HEK293 (cell line): ENCODE data around the gene SMIM38.

ENCODE experiments used
- CTCF ChIP-seq: fragments of 450-650 bp; formaldehyde crosslinking; IDR thresholded peaks from 2 replicates; pipeline ENCODE4 v1.5.1; 2016; ENCODE audit warnings: missing biosample characterization, missing genetic modification characterization
- ZNF211 ChIP-seq: fragments of 450-650 bp; formaldehyde crosslinking; IDR thresholded peaks from 2 replicates; pipeline ENCODE4 v1.5.1; 2016; ENCODE audit warnings: low read depth, missing biosample characterization, missing genetic modification characterization
- ZNF350 ChIP-seq: fragments of 450-650 bp; formaldehyde crosslinking; IDR thresholded peaks from 2 replicates; pipeline ENCODE4 v1.5.0; 2017; ENCODE audit warnings: missing biosample characterization, mild to moderate bottlenecking, missing genetic modification characterization
- ZNF530 ChIP-seq: fragments of 450-650 bp; formaldehyde crosslinking; IDR thresholded peaks from 2 replicates; pipeline ENCODE4 v1.5.1; 2016; ENCODE audit warnings: low read depth, missing biosample characterization, missing genetic modification characterization

GRCh38 chr11:69142895-69143294 is 12.8 kb upstream of the SMIM38 start:
- TF ChIP-seq CTCF (tag by site-specific recombination): no peak
- TF ChIP-seq ZNF530 (tag by site-specific recombination): no peak
- TF ChIP-seq ZNF211 (tag by site-specific recombination): no peak
- no peak for TF ChIP-seq ZNF350 (tag by site-specific recombination)
